Prostate gland (tissue), 2 donors: ENCODE measurements around the gene KCNC1. TPM values are rescaled to one million over a fixed set of nuclear protein-coding genes. Genes with fewer than 3 reads are reported as not detected.

Experiments used
- DNase-seq: peaks from one replicate; pipeline ENCODE4 v3.0.0-alpha.2; 2019; ENCODE audit warnings: low spot score
- H3K27ac ChIP-seq, 2 donors: fragments of 200-600 bp; sonication (generic); 2 replicates each; pipeline ENCODE4 v1.5.1; 2017 to 2019
- H3K27me3 ChIP-seq: fragments of 200-600 bp; sonication (generic); replicated peaks from 2 replicates; pipeline ENCODE4 v1.5.1; 2019; ENCODE audit not compliant: insufficient read depth
- H3K36me3 ChIP-seq, 2 donors: fragments of 200-600 bp; sonication (generic); 1 replicate in 1 of 2; 2 replicates in 1 of 2; pipeline versions ENCODE4 v1.5.1 to v1.8.1; 2017 to 2019
- H3K4me1 ChIP-seq: fragments of 200-600 bp; sonication (generic); replicated peaks from 2 replicates; pipeline ENCODE4 v1.5.1; 2019
- H3K4me3 ChIP-seq, 2 donors: fragments of 200-600 bp; sonication (generic); 2 replicates each; pipeline ENCODE4 v1.5.1; 2017 to 2019
- H3K9me3 ChIP-seq: fragments of 200-600 bp; sonication (generic); 2 replicates; pipeline ENCODE4 v1.5.1; 2017
- CTCF ChIP-seq, 4 experiments: fragments of 200-600 bp in 2 of 4; fragments of 450-650 bp in 2 of 4; sonication (generic) in 2 of 4; IDR thresholded peaks; 1 replicate in 3 of 4; 2 replicates in 1 of 4; pipeline ENCODE4 v1.5.1; 2016 to 2019; ENCODE audit warnings: antibody characterized with exemption in 4 of 4, mild to moderate bottlenecking in 2 of 4, moderate library complexity in 2 of 4
- POLR2A ChIP-seq: fragments of 450-650 bp; IDR thresholded peaks from one replicate; pipeline ENCODE4 v1.6.1; 2016; ENCODE audit warnings: antibody characterized with exemption, mild to moderate bottlenecking
- POLR2AphosphoS5 ChIP-seq: sonication (generic); formaldehyde crosslinking; IDR thresholded peaks from one replicate; pipeline ENCODE4 v1.6.1; 2017; ENCODE audit warnings: antibody characterized with exemption
- WGBS: methylation state at CpG from one replicate; pipeline ENCODE4 v1.1.5; 2018; 5-methylcytosine and 5-hydroxymethylcytosine counted together
- intact Hi-C: fragments of 100-400 bp; cut with DNase I; formaldehyde crosslinking; loops from one replicate; pipeline ENCODE4 v1.14.2; 2022
- total RNA-seq, 2 donors: library from RNA; depleted of rRNA; stranded (reverse); fragments of >200 nt; gene quantifications; one replicate each; pipeline ENCODE4 v1.1.0, GENCODE V29; 2016

The KCNC1 gene
- total RNA-seq, 2 donors from 2014 or later: 3.0 TPM; not detected in 1

- WGBS: 5% methylated on average over 49 of the region's 102 CpGs
- Histone ChIP-seq H3K27ac (no peak overlapping the region), H3K36me3 (no peaks in the 10 kb centered on the region), H3K27me3 (peaks cover 21% of the 10 kb centered on the region), H3K4me1 (no peaks in the 10 kb centered on the region), H3K4me3 (peak overlapping the region in 1 of 2 donors; percentile 8), H3K9me3 (no peaks in the 10 kb centered on the region)
- no peak for DNase-seq
- intact Hi-C loops: loop anchor here (10.0 kb wide), 1 partner anchor 99 kb away; no protein-coding TSS in a partner anchor
- no peak for TF ChIP-seq POLR2A
- peak in 1 of 4 experiments; percentile 15 for TF ChIP-seq CTCF (IDR thresholded peaks at IDR 0.05)
These were observed 1.4 kb downstream of the KCNC1 start for GRCh38 chr11:17735818-17736578.

DNA sequence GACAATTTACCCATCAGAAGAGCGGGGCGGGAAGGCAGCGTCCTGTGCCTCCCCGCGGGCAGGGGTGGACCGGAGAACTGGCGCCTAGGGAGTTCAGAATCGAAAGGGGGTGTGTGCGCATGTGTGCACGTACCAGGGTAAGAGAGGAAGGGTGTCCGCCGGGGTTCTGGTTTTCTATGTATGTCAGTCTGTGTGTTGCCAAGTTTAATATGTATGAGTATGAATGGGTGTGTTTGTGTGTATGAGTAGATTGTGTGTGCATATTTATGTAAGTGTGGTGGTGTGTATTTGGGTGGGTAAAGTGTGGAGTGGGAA is 2.0 kb downstream of the KCNC1 start:
- WGBS: 31% methylated on average over 12 of the region's 12 CpGs
- no peaks in the 10 kb centered on the region for H3K4me1 ChIP-seq
- no peak overlapping the region for H3K4me3 ChIP-seq
- H3K9me3 ChIP-seq: no peaks in the 10 kb centered on the region
- TF ChIP-seq CTCF (IDR thresholded peaks at IDR 0.05) (no peak), POLR2AphosphoS5 (no peak), POLR2A (no peak)
- H3K27me3 ChIP-seq: peaks cover 21% of the 10 kb centered on the region
- H3K27ac ChIP-seq: no peak overlapping the region
- intact Hi-C loops: loop anchor here (10.0 kb wide), 1 partner anchor 98 kb away; no protein-coding TSS in a partner anchor
- no peaks in the 10 kb centered on the region for H3K36me3 ChIP-seq
- DNase-seq: no peak

GRCh38 chr11:17736930-17737817 is 2.6 kb downstream of the KCNC1 start:
- Histone ChIP-seq H3K36me3 (no peaks in the 10 kb centered on the region), H3K4me3 (no peak overlapping the region), H3K27ac (no peak overlapping the region), H3K27me3 (peaks cover 21% of the 10 kb centered on the region), H3K9me3 (no peaks in the 10 kb centered on the region), H3K4me1 (no peaks in the 10 kb centered on the region)
- no peak for TF ChIP-seq POLR2A
- no peak for TF ChIP-seq POLR2AphosphoS5
- TF ChIP-seq CTCF (IDR thresholded peaks at IDR 0.05): no peak
- DNase-seq: no peak
- intact Hi-C loops: loop anchor here (10.0 kb wide), 1 partner anchor 98 kb away; no protein-coding TSS in a partner anchor
- 55% methylated on average over 15 of the region's 15 CpGs for WGBS

GRCh38 chr11:17738151-17738973 is 3.8 kb downstream of the KCNC1 start:
- Histone ChIP-seq H3K27me3 (peaks cover 21% of the 10 kb centered on the region), H3K9me3 (no peaks in the 10 kb centered on the region), H3K4me1 (no peaks in the 10 kb centered on the region), H3K4me3 (no peak overlapping the region), H3K36me3 (no peaks in the 10 kb centered on the region), H3K27ac (no peak overlapping the region)
- intact Hi-C loops: loop anchor here (10.0 kb wide), 1 partner anchor 96 kb away; no protein-coding TSS in a partner anchor
- DNase-seq: no peak
- WGBS: 59% methylated on average over 10 of the region's 10 CpGs
- no peak for TF ChIP-seq CTCF (IDR thresholded peaks at IDR 0.05)
- no peak for TF ChIP-seq POLR2AphosphoS5
- no peak for TF ChIP-seq POLR2A
